Measurements from ENCODE around the gene LGALS4.

The LGALS4 gene

GRCh38 chr19:38774181-38774950, 38.4 kb downstream of the LGALS4 start:
- in situ Hi-C loops (cut with HindIII; ENCODE audit: low sequenced_read_pairs): loop anchor here (10.0 to 25.0 kb wide), 2 partner anchors 70 to 138 kb away; partner anchors contain the start of genes CCER2 and HNRNPL

- in situ Hi-C loops (cut with HindIII; ENCODE audit: low sequenced_read_pairs): loop anchor here (10.0 to 25.0 kb wide), 2 partner anchors 71 to 139 kb away; partner anchors contain the start of genes CCER2 and HNRNPL
Observed at GRCh38 chr19:38773469-38774177, 39.1 kb downstream of the LGALS4 start, which contains the start of gene LGALS7. TSS of gene LGALS7 (minus strand) at chr19:38773517. CDS start at chr19:38773492, 25 bp downstream.

GRCh38 chr19:38771569-38771968, 41.2 kb downstream of the LGALS4 start:
- in situ Hi-C loops (cut with HindIII; ENCODE audit: low sequenced_read_pairs): loop anchor here (10.0 to 25.0 kb wide), 2 partner anchors 73 to 141 kb away; partner anchors contain the start of genes CCER2 and HNRNPL

GRCh38 chr19:38770949-38771275, 41.8 kb downstream of the LGALS4 start:
- in situ Hi-C loops (cut with HindIII; ENCODE audit: low sequenced_read_pairs): loop anchor here (10.0 to 25.0 kb wide), 2 partner anchors 74 to 141 kb away; partner anchors contain the start of genes CCER2 and HNRNPL

GRCh38 chr19:38770228-38770948, 42.4 kb downstream of the LGALS4 start:
- in situ Hi-C loops (cut with HindIII; ENCODE audit: low sequenced_read_pairs): loop anchor here (10.0 to 25.0 kb wide), 2 partner anchors 74 to 142 kb away; partner anchors contain the start of genes CCER2 and HNRNPL

GRCh38 chr19:38769635-38770211, 43.0 kb downstream of the LGALS4 start:
- in situ Hi-C loops (cut with HindIII; ENCODE audit: low sequenced_read_pairs): loop anchor here (10.0 to 25.0 kb wide), 2 partner anchors 75 to 143 kb away; partner anchors contain the start of genes CCER2 and HNRNPL

GRCh38 chr19:38766276-38767047, 46.3 kb downstream of the LGALS4 start:
- in situ Hi-C loops (cut with HindIII; ENCODE audit: low sequenced_read_pairs): loop anchor here (25.0 kb wide), 1 partner anchor 146 kb away; the partner anchor contains the start of gene CCER2

GRCh38 chr19:38765214-38765613, 47.5 kb downstream of the LGALS4 start:
- in situ Hi-C loops (cut with HindIII; ENCODE audit: low sequenced_read_pairs): loop anchor here (25.0 kb wide), 1 partner anchor 147 kb away; the partner anchor contains the start of gene CCER2

- in situ Hi-C loops (cut with HindIII; ENCODE audit: low sequenced_read_pairs): loop anchor here (25.0 kb wide), 1 partner anchor 148 kb away; the partner anchor contains the start of gene CCER2
Observed at GRCh38 chr19:38763795-38764220, 48.9 kb downstream of the LGALS4 start.

GRCh38 chr19:38761884-38762389, 50.8 kb downstream of the LGALS4 start:
- in situ Hi-C loops (cut with HindIII; ENCODE audit: low sequenced_read_pairs): loop anchor here (25.0 kb wide), 1 partner anchor 150 kb away; the partner anchor contains the start of gene CCER2

- in situ Hi-C loops (cut with HindIII; ENCODE audit: low sequenced_read_pairs): loop anchor here (25.0 kb wide), 1 partner anchor 151 kb away; the partner anchor contains the start of gene CCER2
Observed at GRCh38 chr19:38760805-38761517, 51.8 kb downstream of the LGALS4 start.

- in situ Hi-C loops (cut with HindIII; ENCODE audit: low sequenced_read_pairs): loop anchor here (25.0 kb wide), 1 partner anchor 153 kb away; the partner anchor contains the start of gene CCER2
Observed at GRCh38 chr19:38759590-38760003, 53.1 kb downstream of the LGALS4 start.

- in situ Hi-C loops (cut with HindIII; ENCODE audit: low sequenced_read_pairs): loop anchor here (25.0 kb wide), 1 partner anchor 158 kb away; the partner anchor contains the start of gene CCER2
Observed at GRCh38 chr19:38754196-38754595, 58.5 kb downstream of the LGALS4 start.

- in situ Hi-C loops (cut with HindIII; ENCODE audit: low sequenced_read_pairs): loop anchor here (25.0 kb wide), 1 partner anchor 159 kb away; the partner anchor contains the start of gene CCER2
Observed at GRCh38 chr19:38753783-38754182, 59.0 kb downstream of the LGALS4 start.
